GM12864 (cell line): ENCODE data around the gene SLITRK3.

Source experiments
- DNase-seq: peaks from one replicate; pipeline ENCODE4 v3.0.0-alpha.2; 2011; ENCODE audit warnings: low read depth
- H3K4me3 ChIP-seq: 2 replicates; pipeline ENCODE4 v1.5.1; 2011; ENCODE audit warnings: mild to moderate bottlenecking, low read depth, low read length, control low read depth
- TF ChIP-seq, protein P1 (sequence below): IDR thresholded peaks from 2 replicates; pipeline ENCODE4 v1.5.1; 2011; ENCODE audit warnings: low read depth, mild to moderate bottlenecking, moderate library complexity, low read length, control low read depth, inconsistent platforms; ENCODE audit errors: missing control alignments

SLITRK3 gene

DNA sequence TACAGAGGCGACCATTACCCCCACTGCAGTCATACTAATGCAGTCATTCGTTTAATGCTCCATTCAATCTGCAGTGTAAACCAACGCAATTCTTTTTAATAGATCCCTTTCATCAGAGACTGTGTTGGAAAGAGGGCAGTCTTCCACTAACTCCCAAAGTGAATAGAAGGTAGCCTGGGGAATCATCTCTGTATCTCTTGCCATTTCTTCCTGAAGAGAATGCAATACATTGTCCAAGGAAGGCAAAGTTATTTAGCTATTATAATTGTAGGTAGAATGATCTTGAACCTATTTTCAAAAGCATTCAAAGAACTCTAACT lies 1.3 kb upstream of the SLITRK3 start:
- TF ChIP-seq, protein P1, sequence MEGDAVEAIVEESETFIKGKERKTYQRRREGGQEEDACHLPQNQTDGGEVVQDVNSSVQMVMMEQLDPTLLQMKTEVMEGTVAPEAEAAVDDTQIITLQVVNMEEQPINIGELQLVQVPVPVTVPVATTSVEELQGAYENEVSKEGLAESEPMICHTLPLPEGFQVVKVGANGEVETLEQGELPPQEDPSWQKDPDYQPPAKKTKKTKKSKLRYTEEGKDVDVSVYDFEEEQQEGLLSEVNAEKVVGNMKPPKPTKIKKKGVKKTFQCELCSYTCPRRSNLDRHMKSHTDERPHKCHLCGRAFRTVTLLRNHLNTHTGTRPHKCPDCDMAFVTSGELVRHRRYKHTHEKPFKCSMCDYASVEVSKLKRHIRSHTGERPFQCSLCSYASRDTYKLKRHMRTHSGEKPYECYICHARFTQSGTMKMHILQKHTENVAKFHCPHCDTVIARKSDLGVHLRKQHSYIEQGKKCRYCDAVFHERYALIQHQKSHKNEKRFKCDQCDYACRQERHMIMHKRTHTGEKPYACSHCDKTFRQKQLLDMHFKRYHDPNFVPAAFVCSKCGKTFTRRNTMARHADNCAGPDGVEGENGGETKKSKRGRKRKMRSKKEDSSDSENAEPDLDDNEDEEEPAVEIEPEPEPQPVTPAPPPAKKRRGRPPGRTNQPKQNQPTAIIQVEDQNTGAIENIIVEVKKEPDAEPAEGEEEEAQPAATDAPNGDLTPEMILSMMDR, result no peak
- no peak overlapping the region for H3K4me3 ChIP-seq
- DNase-seq, result no peak

GRCh38 chr3:165196577-165197480 lies 645 bp upstream of the SLITRK3 start:
- H3K4me3 ChIP-seq, result no peak overlapping the region
- TF ChIP-seq, protein P1, result no peak
- no peak for DNase-seq

- no peak overlapping the region for H3K4me3 ChIP-seq
- TF ChIP-seq, protein P1, result no peak
Observed at GRCh38 chr3:165195241-165195639, 944 bp downstream of the SLITRK3 start.

DNA sequence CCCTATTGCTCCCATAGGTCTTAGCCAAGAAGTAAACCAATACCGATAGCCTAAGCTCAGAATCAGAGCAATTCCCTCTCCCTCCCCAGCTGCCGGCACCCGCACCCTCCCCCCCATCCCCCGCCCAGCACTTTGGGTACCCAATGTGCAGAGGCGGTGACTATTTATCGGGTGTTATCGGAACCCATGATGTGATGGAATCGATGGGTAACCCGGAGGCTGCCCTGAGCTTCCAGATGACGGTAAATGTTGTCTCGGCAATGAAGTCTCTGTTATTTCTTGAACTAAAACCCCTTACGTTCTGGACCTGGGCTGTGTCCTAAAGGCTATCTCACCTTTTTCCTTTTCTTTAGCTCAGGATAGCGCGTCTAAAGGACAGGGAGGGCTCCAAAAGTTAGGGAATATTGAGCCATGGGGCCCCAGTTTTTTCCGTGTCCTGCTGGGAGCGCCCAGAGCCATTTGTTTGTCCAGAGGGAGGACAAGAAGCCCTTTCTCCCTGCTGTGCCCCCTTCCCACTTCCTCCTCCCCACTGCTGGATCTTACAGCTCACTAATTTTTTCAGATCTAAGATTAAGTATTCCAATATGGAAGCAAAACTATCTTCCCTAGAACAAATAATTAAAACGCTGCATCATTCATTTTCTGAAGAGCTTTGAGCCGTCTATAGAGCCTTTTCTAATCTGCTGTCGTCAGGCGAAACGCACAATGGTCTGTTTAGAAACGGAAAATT lies 1.5 kb downstream of the SLITRK3 start:
- no peak for DNase-seq
- TF ChIP-seq, protein P1, result no peak
- no peak overlapping the region for H3K4me3 ChIP-seq

More at GRCh38 chr3:165195241-165195639, 944 bp downstream of the SLITRK3 start:
- DNase-seq, result no peak

- no peak for DNase-seq
- no peak overlapping the region for H3K4me3 ChIP-seq
- TF ChIP-seq, protein P1, result no peak
Observed at GRCh38 chr3:165193366-165194254, 2.6 kb downstream of the SLITRK3 start.

GRCh38 chr3:165192610-165193192 lies 3.5 kb downstream of the SLITRK3 start:
- TF ChIP-seq, protein P1, result no peak
- no peak for DNase-seq
- no peak overlapping the region for H3K4me3 ChIP-seq
